AG04450 (cell line): ENCODE results near the gene RAP1GAP. TPM values are rescaled to one million over a fixed set of nuclear protein-coding genes. Genes with fewer than 3 reads are reported as not detected.

Experiments used
- CTCF ChIA-PET: fragments of 300-600, 350-600 bp; formaldehyde crosslinking; extraction: SDS; loops from one replicate; lab custom pipeline; 2022; ENCODE audit warnings: antibody characterized with exemption, inconsistent platforms; lab: Charles Lee
- POLR2A ChIA-PET: fragments of 350-600 bp; formaldehyde crosslinking; extraction: SDS; loops from one replicate; lab custom pipeline; 2021; ENCODE audit warnings: antibody characterized with exemption, inconsistent platforms; lab: Yijun Ruan, JAX
- DNase-seq: peaks from one replicate; pipeline ENCODE4 v3.0.0-alpha.2; 2011; ENCODE audit warnings: low read depth, low spot score
- H3K27ac ChIP-seq: one replicate; pipeline ENCODE4 v1.5.1; 2012; ENCODE audit warnings: low read depth, low read length, control low read depth
- H3K27me3 ChIP-seq: one replicate; pipeline ENCODE4 v1.6.0; 2012; ENCODE audit warnings: low read length; ENCODE audit not compliant: control insufficient read depth, insufficient read depth
- H3K4me3 ChIP-seq: 2 replicates; pipeline ENCODE4 v1.5.1; 2011; ENCODE audit warnings: mild to moderate bottlenecking, low read depth, low read length, control low read depth
- H3K9me3 ChIP-seq: 2 replicates; pipeline ENCODE4 v1.5.1; 2012; ENCODE audit warnings: low read length; ENCODE audit not compliant: control insufficient read depth, insufficient read depth
- CTCF ChIP-seq: IDR thresholded peaks from 2 replicates; pipeline ENCODE4 v1.5.1; 2011; ENCODE audit warnings: low read depth, low read length, control low read depth, inconsistent platforms
- polyA plus RNA-seq: library from polyadenylated mRNA; depleted of rRNA; stranded (reverse); fragments of >200 nt; gene quantifications from 2 replicates; pipeline ENCODE4 v1.2.3, GENCODE V29; 2011

The RAP1GAP gene
- polyA plus RNA-seq, 1 experiment = 0.14 TPM

GRCh38 chr1:21628798-21629393 lies 40.3 kb downstream of the RAP1GAP start:
- DNase-seq = no peak
- Histone ChIP-seq H3K27me3 (peaks cover 52% of the 10 kb centered on the region), H3K9me3 (no peaks in the 10 kb centered on the region), H3K4me3 (no peak overlapping the region), H3K27ac (no peak overlapping the region)
- POLR2A ChIA-PET = no interaction called here
- CTCF ChIA-PET = interaction anchor here (0.6 kb wide), 1 partner anchor 18 kb away, joined by 3 read pairs; no protein-coding TSS in a partner anchor
- TF ChIP-seq CTCF = no peak

DNA sequence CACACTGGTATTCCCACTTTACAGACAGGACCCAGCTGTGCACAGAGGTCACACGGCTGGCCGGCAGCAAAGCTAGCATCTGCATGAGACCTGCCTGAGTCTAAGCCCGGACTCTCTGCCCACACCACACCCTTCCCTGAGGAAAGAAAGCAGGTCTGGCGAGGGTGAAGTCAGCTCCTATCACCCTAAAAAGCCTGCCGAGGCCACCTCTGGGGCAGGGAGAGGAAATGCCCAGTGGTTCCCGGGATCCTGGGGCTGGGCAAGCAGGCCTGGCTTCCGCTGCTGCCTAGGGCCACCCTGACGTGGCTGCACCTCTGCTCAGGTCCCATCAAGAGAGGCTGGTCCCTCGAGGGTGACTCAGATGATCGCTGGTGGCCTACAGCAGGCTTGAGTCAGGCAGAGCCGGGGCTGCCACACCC lies 42.2 kb downstream of the RAP1GAP start:
- Histone ChIP-seq H3K27ac (no peak overlapping the region), H3K4me3 (no peak overlapping the region), H3K27me3 (peaks cover 57% of the 10 kb centered on the region), H3K9me3 (no peaks in the 10 kb centered on the region)
- ChIA-PET CTCF (no interaction called here), POLR2A (no interaction called here)
- DNase-seq = no peak
- no peak for TF ChIP-seq CTCF

GRCh38 chr1:21625390-21626190 lies 43.6 kb downstream of the RAP1GAP start:
- ChIA-PET POLR2A (no interaction called here), CTCF (no interaction called here)
- H3K27me3 ChIP-seq = peaks cover 61% of the 10 kb centered on the region
- H3K9me3 ChIP-seq = no peaks in the 10 kb centered on the region
- DNase-seq = no peak
- H3K4me3 ChIP-seq = no peak overlapping the region
- H3K27ac ChIP-seq = no peak overlapping the region
- no peak for TF ChIP-seq CTCF

GRCh38 chr1:21624571-21625389 lies 44.4 kb downstream of the RAP1GAP start:
- ChIA-PET POLR2A (no interaction called here), CTCF (no interaction called here)
- Histone ChIP-seq H3K9me3 (no peaks in the 10 kb centered on the region), H3K27me3 (peaks cover 64% of the 10 kb centered on the region), H3K4me3 (no peak overlapping the region), H3K27ac (no peak overlapping the region)
- no peak for TF ChIP-seq CTCF
- no peak for DNase-seq
